NCI-H524 (cell line): ENCODE measurements around the gene ZNF101.

Experiments used
- DNase-seq, 2 experiments: peaks; one replicate each; lab custom pipeline; 2025; lab: John Stamatoyannopoulos, UW

Gene ZNF101

GRCh38 chr19:19711934-19712828 is 43.5 kb downstream of the ZNF101 start:
- DNase-seq, result no peak

GRCh38 chr19:19719798-19720197 is 51.2 kb downstream of the ZNF101 start:
- DNase-seq, result no peak

GRCh38 chr19:19721896-19722295 is 53.3 kb downstream of the ZNF101 start:
- no peak for DNase-seq

- DNase-seq, result peak; percentile 94 to 97
These were observed 64.2 kb downstream of the ZNF101 start, which contains the start of gene ZNF14 for GRCh38 chr19:19732579-19733501. ZNF14 (minus strand) TSS chr19:19733112; CDS start chr19:19732958, 154 bp downstream.
